SK-N-SH (cell line): ENCODE results near the gene SEMA3C. TPM values are rescaled to one million over a fixed set of nuclear protein-coding genes. Genes with fewer than 3 reads are reported as not detected.

ENCODE experiments used
- CTCF ChIA-PET: fragments of 300-600, 350-600 bp; formaldehyde crosslinking; extraction: SDS; loops from one replicate; lab custom pipeline; 2021; lab: Yijun Ruan, JAX
- POLR2A ChIA-PET: fragments of 350-600 bp; sonication (Branson Sonifier 250); formaldehyde crosslinking; extraction: SDS; loops from one replicate; lab custom pipeline; 2020; ENCODE audit warnings: antibody characterized with exemption, inconsistent platforms; lab: Yijun Ruan, JAX
- DNase-seq: peaks from one replicate; pipeline ENCODE4 v3.0.0; 2012
- H2AFZ ChIP-seq: fragments of 200-600 bp; sonication (generic); 2 replicates; pipeline ENCODE4 v1.8.1; 2016; ENCODE audit warnings: antibody characterized with exemption, mild to moderate bottlenecking, low read depth
- H3F3A ChIP-seq: fragments of 200-600 bp; sonication (generic); replicated peaks from 2 replicates; pipeline ENCODE3; 2016; ENCODE audit warnings: antibody characterized with exemption, mild to moderate bottlenecking; ENCODE audit not compliant: insufficient read depth
- H3K27ac ChIP-seq, 2 experiments: fragments of 200-500 bp in 1 of 2; fragments of 200-600 bp in 1 of 2; sonication (Bioruptor generic) in 1 of 2; sonication (generic), shearing (Covaris generic) in 1 of 2; 2 replicates each; pipeline versions ENCODE4 v1.5.1 to v1.6.1; 2014 to 2016; ENCODE audit warnings: low read depth in 2 of 2, inconsistent platforms in 1 of 2, low read length in 1 of 2, mild to moderate bottlenecking in 1 of 2, mixed read lengths in 1 of 2
- H3K27me3 ChIP-seq: fragments of 200-600 bp; sonication (generic), shearing (Covaris generic); 2 replicates; pipeline ENCODE4 v1.6.1; 2016; ENCODE audit warnings: mixed run types; ENCODE audit not compliant: insufficient read depth
- H3K36me3 ChIP-seq, 2 experiments: fragments of 200-500 bp in 1 of 2; fragments of 200-600 bp in 1 of 2; sonication (Bioruptor generic) in 1 of 2; sonication (generic) in 1 of 2; replicated peaks in 1 of 2; 2 replicates each; pipeline versions ENCODE3 to v1.5.1; 2014 to 2016; ENCODE audit warnings: low read length in 1 of 2, mild to moderate bottlenecking in 1 of 2; ENCODE audit not compliant: insufficient read depth in 2 of 2, control insufficient read depth in 1 of 2
- H3K4me1 ChIP-seq, 2 experiments: fragments of 200-500 bp in 1 of 2; fragments of 200-600 bp in 1 of 2; sonication (Bioruptor generic) in 1 of 2; sonication (generic), shearing (Covaris generic) in 1 of 2; 2 replicates each; pipeline versions ENCODE4 v1.5.1 to v1.6.1; 2014 to 2016; ENCODE audit warnings: low read depth in 1 of 2, low read length in 1 of 2, mixed run types in 1 of 2; ENCODE audit not compliant: insufficient read depth in 2 of 2, control insufficient read depth in 1 of 2
- H3K4me2 ChIP-seq: fragments of 200-600 bp; sonication (generic), shearing (Covaris generic); 2 replicates; pipeline ENCODE4 v1.6.1; 2017; ENCODE audit warnings: mixed run types
- H3K4me3 ChIP-seq, 2 experiments: fragments of 200-500 bp in 1 of 2; fragments of 200-600 bp in 1 of 2; sonication (Bioruptor generic) in 1 of 2; sonication (generic), shearing (Covaris generic) in 1 of 2; 2 replicates each; pipeline versions ENCODE4 v1.5.1 to v1.8.1; 2014 to 2016; ENCODE audit warnings: low read depth in 2 of 2, inconsistent platforms in 1 of 2, low read length in 1 of 2, mild to moderate bottlenecking in 1 of 2, mixed read lengths in 1 of 2, moderate library complexity in 1 of 2
- H3K79me2 ChIP-seq: fragments of 200-600 bp; sonication (generic); 2 replicates; pipeline ENCODE4 v1.8.1; 2017; ENCODE audit warnings: mild to moderate bottlenecking; ENCODE audit not compliant: insufficient read depth
- H3K9ac ChIP-seq: fragments of 200-600 bp; sonication (generic); 2 replicates; pipeline ENCODE4 v1.6.1; 2017; ENCODE audit warnings: mixed run types
- H3K9me2 ChIP-seq: fragments of 200-600 bp; sonication (generic); 2 replicates; pipeline ENCODE4 v1.6.1; 2017; ENCODE audit warnings: mixed run types
- H3K9me3 ChIP-seq: fragments of 200-600 bp; sonication (generic); 2 replicates; pipeline ENCODE4 v1.6.1; 2017; ENCODE audit warnings: mixed run types, mild to moderate bottlenecking, moderate library complexity
- H4K20me1 ChIP-seq: fragments of 200-600 bp; sonication (generic); 2 replicates; pipeline ENCODE4 v1.6.1; 2017; ENCODE audit warnings: mild to moderate bottlenecking, mixed run types; ENCODE audit not compliant: insufficient read depth
- ELF1 ChIP-seq: IDR thresholded peaks from 2 replicates; pipeline ENCODE4 v1.4.0; 2012
- FOSL2 ChIP-seq: IDR thresholded peaks from 2 replicates; pipeline ENCODE4 v1.4.0; 2012; ENCODE audit warnings: low read depth, mild to moderate bottlenecking, moderate library complexity, borderline replicate concordance
- GABPA ChIP-seq: IDR thresholded peaks from 2 replicates; pipeline ENCODE4 v1.4.0; 2012; ENCODE audit warnings: low read depth, mild to moderate bottlenecking
- MEF2A ChIP-seq: IDR thresholded peaks from 2 replicates; pipeline ENCODE4 v1.4.0; 2012; ENCODE audit warnings: low read depth, borderline replicate concordance
- NRF1 ChIP-seq: IDR thresholded peaks from 2 replicates; pipeline ENCODE4 v1.6.1; 2012; ENCODE audit warnings: low read depth, mild to moderate bottlenecking, low read length
- POLR2AphosphoS5 ChIP-seq: IDR thresholded peaks from 2 replicates; pipeline ENCODE4 v1.6.1; 2012; ENCODE audit warnings: low read depth, low read length
- TCF12 ChIP-seq: IDR thresholded peaks from 2 replicates; pipeline ENCODE4 v1.4.0; 2012
- WGBS: methylation state at CpG from one replicate; pipeline ENCODE4 v1.1.6; 2017; ENCODE audit warnings: low lambda C conversion rate; 5-methylcytosine and 5-hydroxymethylcytosine counted together
- polyA plus RNA-seq, 3 experiments: library from polyadenylated mRNA; depleted of rRNA; stranded (reverse); fragments of >200 nt; gene quantifications; 2 replicates each; pipeline ENCODE4 v1.2.3, GENCODE V29; 2012
- TF ChIP-seq, protein P1 (sequence below): fragments of 200-600 bp; sonication (generic); IDR thresholded peaks from 2 replicates; pipeline ENCODE4 v1.6.1; 2017; ENCODE audit warnings: antibody characterized with exemption, mild to moderate bottlenecking, moderate library complexity

Gene SEMA3C
- polyA plus RNA-seq, 1 of the 3 experiments (the other 2 are of a cell fraction): 51.1 TPM

- CTCF ChIA-PET: no interaction called here
- TF ChIP-seq NRF1 (no peak), ELF1 (0 out of 2 replicates have a peak, but pooled peaks have one; percentile 1)
- POLR2A ChIA-PET: no interaction called here
- H3K9me2 ChIP-seq: no peaks in the 10 kb centered on the region
- H3F3A ChIP-seq: peaks cover 34% of the 10 kb centered on the region
- no peaks in the 10 kb centered on the region for H3K27me3 ChIP-seq
- peak overlapping the region; percentile 33 to 79 for H3K27ac ChIP-seq
- H3K36me3 ChIP-seq: peaks cover 0 to 18% of the 10 kb centered on the region in 2 experiments
- H3K4me3 ChIP-seq: no peak overlapping the region
- H3K9ac ChIP-seq: no peak overlapping the region
- no peaks in the 10 kb centered on the region for H3K9me3 ChIP-seq
- DNase-seq: no peak
- H3K4me1 ChIP-seq: peaks cover 25 to 30% of the 10 kb centered on the region in 2 experiments
- WGBS: 94% methylated on average over 2 of the region's 2 CpGs
- no peaks in the 10 kb centered on the region for H4K20me1 ChIP-seq
- H3K79me2 ChIP-seq: no peaks in the 10 kb centered on the region
- no peak overlapping the region for H3K4me2 ChIP-seq
- no peak overlapping the region for H2AFZ ChIP-seq
These were observed 137.7 kb downstream of the SEMA3C start for GRCh38 chr7:80781146-80781545.

- Histone ChIP-seq H3K27ac (no peak overlapping the region), H3K9me3 (no peaks in the 10 kb centered on the region), H3K4me3 (no peak overlapping the region), H2AFZ (no peak overlapping the region), H4K20me1 (no peaks in the 10 kb centered on the region), H3K9ac (no peak overlapping the region), H3K9me2 (no peaks in the 10 kb centered on the region), H3F3A (peaks cover 29% of the 10 kb centered on the region), H3K27me3 (no peaks in the 10 kb centered on the region), H3K79me2 (no peaks in the 10 kb centered on the region), H3K4me1 (peaks cover 20 to 24% of the 10 kb centered on the region in 2 experiments), H3K36me3 (peaks cover 5 to 26% of the 10 kb centered on the region in 2 experiments), H3K4me2 (no peak overlapping the region)
- no peak for DNase-seq
- 86% methylated on average over 2 of the region's 2 CpGs for WGBS
- TF ChIP-seq, protein P1, sequence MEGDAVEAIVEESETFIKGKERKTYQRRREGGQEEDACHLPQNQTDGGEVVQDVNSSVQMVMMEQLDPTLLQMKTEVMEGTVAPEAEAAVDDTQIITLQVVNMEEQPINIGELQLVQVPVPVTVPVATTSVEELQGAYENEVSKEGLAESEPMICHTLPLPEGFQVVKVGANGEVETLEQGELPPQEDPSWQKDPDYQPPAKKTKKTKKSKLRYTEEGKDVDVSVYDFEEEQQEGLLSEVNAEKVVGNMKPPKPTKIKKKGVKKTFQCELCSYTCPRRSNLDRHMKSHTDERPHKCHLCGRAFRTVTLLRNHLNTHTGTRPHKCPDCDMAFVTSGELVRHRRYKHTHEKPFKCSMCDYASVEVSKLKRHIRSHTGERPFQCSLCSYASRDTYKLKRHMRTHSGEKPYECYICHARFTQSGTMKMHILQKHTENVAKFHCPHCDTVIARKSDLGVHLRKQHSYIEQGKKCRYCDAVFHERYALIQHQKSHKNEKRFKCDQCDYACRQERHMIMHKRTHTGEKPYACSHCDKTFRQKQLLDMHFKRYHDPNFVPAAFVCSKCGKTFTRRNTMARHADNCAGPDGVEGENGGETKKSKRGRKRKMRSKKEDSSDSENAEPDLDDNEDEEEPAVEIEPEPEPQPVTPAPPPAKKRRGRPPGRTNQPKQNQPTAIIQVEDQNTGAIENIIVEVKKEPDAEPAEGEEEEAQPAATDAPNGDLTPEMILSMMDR: no peak
- TF ChIP-seq POLR2AphosphoS5: no peak
- TF ChIP-seq GABPA: no peak
- no peak for TF ChIP-seq MEF2A
- ChIA-PET POLR2A (no interaction called here), CTCF (no interaction called here)
These were observed 139.4 kb downstream of the SEMA3C start for GRCh38 chr7:80779456-80779855.

- DNase-seq: no peak
- Histone ChIP-seq H3K4me1 (peaks cover under 1 to 38% of the 10 kb centered on the region in 2 experiments; a peak in 3 of 4 replicates), H3K4me3 (no peak overlapping the region), H3K27me3 (no peaks in the 10 kb centered on the region), H2AFZ (no peak overlapping the region), H4K20me1 (no peaks in the 10 kb centered on the region), H3K36me3 (peaks cover 5 to 32% of the 10 kb centered on the region in 2 experiments), H3K9ac (no peak overlapping the region), H3K4me2 (no peak overlapping the region), H3K27ac (no peak overlapping the region), H3K9me3 (no peaks in the 10 kb centered on the region), H3K9me2 (no peaks in the 10 kb centered on the region), H3F3A (peaks cover 7% of the 10 kb centered on the region), H3K79me2 (no peaks in the 10 kb centered on the region)
- ChIA-PET CTCF (no interaction called here), POLR2A (no interaction called here)
- no peak for TF ChIP-seq FOSL2
- no peak for TF ChIP-seq TCF12
- TF ChIP-seq GABPA: no peak
- no peak for TF ChIP-seq POLR2AphosphoS5
- 93% methylated on average over 3 of the region's 3 CpGs for WGBS
These were observed 143.0 kb downstream of the SEMA3C start for GRCh38 chr7:80775897-80776296.
